ENCODE data around the gene RRAGD. TPM values are rescaled to one million over a fixed set of nuclear protein-coding genes. Genes with fewer than 3 reads are reported as not detected.

RRAGD gene
- total RNA-seq, 1 donor from 2014 or later = 3.4 TPM

DNA sequence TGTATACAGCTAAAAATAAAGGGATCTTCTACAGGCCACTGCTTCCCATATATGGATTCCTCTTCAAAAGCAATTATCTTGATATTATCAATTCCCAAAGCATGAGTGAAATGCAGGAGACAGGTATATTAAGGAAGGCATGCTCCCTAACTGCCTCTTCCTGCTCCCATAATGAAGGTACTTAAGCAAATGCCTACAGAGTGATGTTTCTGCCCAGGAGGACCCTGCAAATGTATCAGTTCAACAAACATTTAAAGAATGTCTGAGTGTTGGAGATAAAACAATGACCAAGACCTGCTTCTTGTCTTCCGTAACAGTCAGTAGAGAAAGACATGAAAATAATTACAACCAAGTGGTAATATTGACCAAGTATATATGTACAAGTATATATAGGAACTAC lies 63.7 kb downstream of the RRAGD start:
- no peaks in the 10 kb centered on the region for H3K36me3 ChIP-seq (ENCODE audit: control insufficient read depth, insufficient read depth, low read length)
- FAIRE-seq (no peak), DNase-seq (ENCODE audit: low read depth) (no peak)
- H3K27me3 ChIP-seq (ENCODE audit: control insufficient read depth, insufficient read depth, low read length) = no peaks in the 10 kb centered on the region
- H3K4me3 ChIP-seq (ENCODE audit: low read depth, low read length) = no peak overlapping the region
- TF ChIP-seq, protein P1, sequence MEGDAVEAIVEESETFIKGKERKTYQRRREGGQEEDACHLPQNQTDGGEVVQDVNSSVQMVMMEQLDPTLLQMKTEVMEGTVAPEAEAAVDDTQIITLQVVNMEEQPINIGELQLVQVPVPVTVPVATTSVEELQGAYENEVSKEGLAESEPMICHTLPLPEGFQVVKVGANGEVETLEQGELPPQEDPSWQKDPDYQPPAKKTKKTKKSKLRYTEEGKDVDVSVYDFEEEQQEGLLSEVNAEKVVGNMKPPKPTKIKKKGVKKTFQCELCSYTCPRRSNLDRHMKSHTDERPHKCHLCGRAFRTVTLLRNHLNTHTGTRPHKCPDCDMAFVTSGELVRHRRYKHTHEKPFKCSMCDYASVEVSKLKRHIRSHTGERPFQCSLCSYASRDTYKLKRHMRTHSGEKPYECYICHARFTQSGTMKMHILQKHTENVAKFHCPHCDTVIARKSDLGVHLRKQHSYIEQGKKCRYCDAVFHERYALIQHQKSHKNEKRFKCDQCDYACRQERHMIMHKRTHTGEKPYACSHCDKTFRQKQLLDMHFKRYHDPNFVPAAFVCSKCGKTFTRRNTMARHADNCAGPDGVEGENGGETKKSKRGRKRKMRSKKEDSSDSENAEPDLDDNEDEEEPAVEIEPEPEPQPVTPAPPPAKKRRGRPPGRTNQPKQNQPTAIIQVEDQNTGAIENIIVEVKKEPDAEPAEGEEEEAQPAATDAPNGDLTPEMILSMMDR (IDR thresholded peaks at IDR 0.05; ENCODE audit: insufficient read depth, low read length, severe bottlenecking) = no peak

DNA sequence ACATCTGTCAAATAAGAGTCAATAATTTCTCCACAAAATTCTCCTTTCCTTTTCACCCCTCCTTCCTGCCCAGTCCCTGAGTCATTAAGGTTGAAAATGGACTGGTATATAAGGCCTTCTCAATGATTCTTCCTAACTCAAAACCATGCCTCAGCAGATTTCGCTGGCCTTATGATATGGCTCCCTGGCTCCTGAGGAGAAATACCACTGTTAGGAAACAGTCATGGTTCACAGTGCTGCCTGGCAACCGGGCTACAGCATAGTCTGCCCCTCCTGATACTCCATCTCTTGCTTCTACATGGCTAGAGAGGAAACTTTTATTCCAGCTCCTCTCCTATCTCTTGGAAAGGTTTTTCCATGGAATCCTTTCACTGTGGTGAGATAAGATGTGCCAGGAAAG lies 64.2 kb downstream of the RRAGD start:
- TF ChIP-seq, protein P1 (IDR thresholded peaks at IDR 0.05; ENCODE audit: insufficient read depth, low read length, severe bottlenecking) = no peak
- DNase-seq (ENCODE audit: low read depth) (peak; percentile 15), FAIRE-seq (no peak)

DNA sequence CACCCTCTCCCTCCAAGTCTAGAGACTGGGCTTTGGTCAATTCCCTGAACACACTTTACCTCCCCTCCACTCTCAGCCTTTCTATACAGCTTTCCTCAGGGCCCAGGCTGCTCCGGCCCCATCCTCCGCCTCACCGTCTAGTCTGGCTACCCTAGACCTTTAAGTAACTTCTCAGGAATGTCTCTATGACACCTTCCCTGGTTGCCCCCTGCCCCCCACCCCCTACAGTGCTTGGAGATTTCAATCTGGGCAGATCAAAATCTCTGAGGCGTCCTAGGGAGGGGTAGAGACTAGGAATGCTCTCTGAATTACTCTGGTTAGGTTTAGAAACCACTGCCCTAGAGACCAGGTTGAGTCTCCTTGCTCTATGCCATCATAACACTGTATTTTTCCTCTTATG lies 65.6 kb downstream of the RRAGD start:
- TF ChIP-seq, protein P1 (IDR thresholded peaks at IDR 0.05; ENCODE audit: insufficient read depth, low read length, severe bottlenecking) = no peak
- H3K36me3 ChIP-seq (ENCODE audit: control insufficient read depth, insufficient read depth, low read length) = peaks cover 1% of the 10 kb centered on the region
- no peaks in the 10 kb centered on the region for H3K27me3 ChIP-seq (ENCODE audit: control insufficient read depth, insufficient read depth, low read length)
- DNase-seq (ENCODE audit: low read depth) (no peak), FAIRE-seq (no peak)
- H3K4me3 ChIP-seq (ENCODE audit: low read depth, low read length) = no peak overlapping the region

More for the DNA sequence above, 64.2 kb downstream of the RRAGD start:
- Histone ChIP-seq H3K27me3 (ENCODE audit: control insufficient read depth, insufficient read depth, low read length) (no peaks in the 10 kb centered on the region), H3K4me3 (ENCODE audit: low read depth, low read length) (no peak overlapping the region), H3K36me3 (ENCODE audit: control insufficient read depth, insufficient read depth, low read length) (no peaks in the 10 kb centered on the region)

DNA sequence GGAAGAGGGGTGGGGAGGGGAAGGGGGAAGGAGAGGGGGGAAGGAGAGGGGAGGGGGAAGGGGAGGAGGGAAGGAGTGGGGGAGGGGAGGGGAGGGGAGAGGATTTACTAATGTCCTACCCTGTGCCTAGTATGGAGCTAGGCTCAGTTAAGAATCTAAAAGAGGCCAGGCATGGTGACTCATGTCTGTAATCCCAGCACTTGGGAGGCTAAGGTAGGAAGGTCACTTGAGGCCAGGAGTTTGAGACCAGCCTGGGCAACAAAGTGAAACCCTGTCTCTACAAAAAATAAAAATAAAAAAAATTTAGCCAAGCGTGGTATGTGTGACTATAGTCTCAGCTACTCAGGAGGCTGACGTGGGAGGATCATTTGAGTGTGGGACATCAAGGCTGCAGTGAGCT lies 72.5 kb downstream of the RRAGD start:
- Histone ChIP-seq H3K27me3 (ENCODE audit: control insufficient read depth, insufficient read depth, low read length) (no peaks in the 10 kb centered on the region), H3K4me3 (ENCODE audit: low read depth, low read length) (no peak overlapping the region), H3K36me3 (ENCODE audit: control insufficient read depth, insufficient read depth, low read length) (peaks cover 2% of the 10 kb centered on the region)
- DNase-seq (ENCODE audit: low read depth) (no peak), FAIRE-seq (no peak)
- TF ChIP-seq, protein P1 (IDR thresholded peaks at IDR 0.05; ENCODE audit: insufficient read depth, low read length, severe bottlenecking) = no peak

DNA sequence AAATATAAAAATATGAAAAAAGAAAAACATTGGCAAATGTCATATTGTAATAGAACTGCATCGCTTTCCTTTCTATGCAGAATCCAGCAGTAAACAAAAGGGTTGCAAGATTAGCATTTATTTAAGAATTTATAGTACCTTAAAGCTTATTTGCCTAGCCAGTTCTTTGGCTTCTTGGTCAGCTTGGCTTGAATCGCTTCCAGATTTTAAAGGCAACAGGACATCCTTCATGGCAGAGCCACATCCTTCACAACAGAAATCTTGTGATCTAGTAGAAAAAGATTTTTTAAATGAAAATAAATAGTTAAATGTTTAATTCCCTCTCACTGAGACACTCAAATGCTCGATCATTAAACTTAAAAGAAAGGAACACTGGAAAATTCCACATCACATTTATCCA lies 76.9 kb downstream of the RRAGD start:
- FAIRE-seq = no peak
- no peaks in the 10 kb centered on the region for H3K27me3 ChIP-seq (ENCODE audit: control insufficient read depth, insufficient read depth, low read length)
- DNase-seq (ENCODE audit: low read depth) = no peak
- H3K4me3 ChIP-seq (ENCODE audit: low read depth, low read length) = no peak overlapping the region
- H3K36me3 ChIP-seq (ENCODE audit: control insufficient read depth, insufficient read depth, low read length) = peaks cover 2% of the 10 kb centered on the region
- TF ChIP-seq, protein P1 (IDR thresholded peaks at IDR 0.05; ENCODE audit: insufficient read depth, low read length, severe bottlenecking) = no peak

DNA sequence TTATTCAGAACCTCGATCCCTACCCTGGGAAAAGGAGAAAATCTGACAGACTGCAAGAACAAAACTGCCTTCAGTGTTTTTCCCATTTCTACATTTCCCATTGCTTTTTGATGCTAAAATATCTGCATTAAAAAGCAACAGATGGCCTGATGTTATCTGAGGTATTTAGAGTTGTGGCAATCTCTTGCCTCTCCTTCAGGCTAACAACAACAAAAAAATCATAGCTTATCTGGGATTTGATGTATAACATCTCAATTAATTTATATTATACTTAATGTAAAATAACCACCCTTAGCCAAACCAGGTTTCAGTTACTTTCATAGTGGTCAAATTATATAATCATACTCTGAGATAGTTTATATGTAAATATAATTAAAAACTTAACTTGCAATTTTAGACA lies 81.2 kb downstream of the RRAGD start:
- Histone ChIP-seq H3K4me3 (ENCODE audit: low read depth, low read length) (no peak overlapping the region), H3K36me3 (ENCODE audit: control insufficient read depth, insufficient read depth, low read length) (peaks cover 2% of the 10 kb centered on the region), H3K27me3 (ENCODE audit: control insufficient read depth, insufficient read depth, low read length) (no peaks in the 10 kb centered on the region)
- DNase-seq (ENCODE audit: low read depth) (no peak), FAIRE-seq (no peak)
- TF ChIP-seq, protein P1 (IDR thresholded peaks at IDR 0.05; ENCODE audit: insufficient read depth, low read length, severe bottlenecking) = no peak
